ENCODE data around the gene CA6. TPM values are rescaled to one million over a fixed set of nuclear protein-coding genes. Genes with fewer than 3 reads are reported as not detected.
A peak's percentile ranks its signal among the peaks of the same experiment; 100 is the strongest.

Gene CA6
- total RNA-seq, 2 experiments from 2014 or later: 0.22 to 0.62 TPM

DNA sequence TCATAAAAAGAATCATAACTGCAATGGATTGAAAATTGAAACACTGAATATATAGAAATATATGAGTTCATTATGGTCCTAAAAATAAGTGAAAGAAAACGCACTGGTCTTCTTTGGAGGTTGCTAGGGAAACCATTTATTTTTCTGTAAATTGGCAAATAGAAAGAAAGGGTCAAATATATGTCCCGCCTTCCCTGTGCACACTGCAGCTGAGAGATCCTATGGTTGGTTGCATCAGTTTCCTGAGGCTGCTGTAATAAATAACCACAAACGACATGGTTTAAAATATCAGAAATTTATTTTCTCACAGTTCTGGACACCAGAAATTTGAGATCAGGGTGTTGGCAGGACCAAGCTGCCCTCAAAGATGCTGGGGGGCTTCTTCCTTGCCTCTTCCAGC, 35.0 kb downstream of the CA6 start:
- intact Hi-C loops (cut with micrococcal nuclease): no loop called here
- H3K27me3 Mint-ChIP-seq (ENCODE audit: low read depth): no peaks in the 10 kb centered on the region
- H3K27ac Mint-ChIP-seq: no peak overlapping the region
- peaks cover 13% of the 10 kb centered on the region for H3K4me1 Mint-ChIP-seq (ENCODE audit: low read depth)
- H3K4me3 Mint-ChIP-seq: no peak overlapping the region
- CTCF ChIA-PET: no interaction called here
- no peak for DNase-seq
- H3K9me3 Mint-ChIP-seq: no peaks in the 10 kb centered on the region
- no peaks in the 10 kb centered on the region for H3K36me3 Mint-ChIP-seq (ENCODE audit: low read depth)

DNA sequence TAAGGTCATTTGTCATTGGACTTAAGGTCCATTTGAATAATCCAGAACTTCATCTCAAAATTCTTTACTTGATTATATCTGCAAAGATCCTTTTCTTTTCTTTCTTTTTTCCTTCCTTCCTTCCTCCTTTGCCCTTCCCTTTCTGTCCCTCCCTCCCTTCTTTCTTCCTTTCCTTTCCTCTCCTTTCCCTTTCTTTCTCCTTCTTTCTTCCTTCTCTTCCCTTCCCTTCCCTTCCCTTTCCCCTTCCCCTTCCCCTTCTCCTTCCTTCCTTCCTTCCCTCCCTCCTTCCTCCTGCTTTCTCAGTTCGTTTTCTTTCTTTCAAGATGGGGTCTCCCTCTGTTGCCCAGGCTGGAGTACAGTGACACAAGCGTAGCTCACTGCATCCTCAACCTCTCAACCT, 35.5 kb downstream of the CA6 start:
- CTCF ChIA-PET: interaction anchor here (0.7 kb wide), 1 partner anchor 64 kb away, joined by 3 read pairs; no protein-coding TSS in a partner anchor
- H3K4me1 Mint-ChIP-seq (ENCODE audit: low read depth): peaks cover 17% of the 10 kb centered on the region
- H3K27ac Mint-ChIP-seq: no peak overlapping the region

DNA sequence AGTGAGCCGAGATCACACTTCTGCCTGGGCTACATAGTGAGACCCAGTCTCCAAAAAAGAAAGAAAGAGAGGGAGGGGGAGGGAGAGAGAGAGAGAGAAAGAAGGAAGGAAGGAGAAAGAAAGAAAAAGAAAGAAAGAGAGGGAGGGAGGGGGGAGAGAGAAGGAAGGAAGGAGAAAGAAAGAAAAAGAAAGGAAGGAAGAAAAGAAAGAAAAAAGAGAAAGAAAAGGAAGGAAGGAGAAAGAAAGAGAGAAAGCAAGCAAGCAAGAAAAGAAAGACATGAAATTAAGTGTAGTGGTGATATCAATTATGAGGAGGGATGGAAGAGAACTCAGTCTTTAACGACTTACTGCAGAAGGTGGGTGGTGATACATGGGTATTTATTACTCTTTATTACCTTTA, 38.5 kb downstream of the CA6 start:
- no peaks in the 10 kb centered on the region for H3K27me3 Mint-ChIP-seq (ENCODE audit: low read depth)
- intact Hi-C loops (cut with micrococcal nuclease): no loop called here
- H3K4me1 Mint-ChIP-seq (ENCODE audit: low read depth): peaks cover 36% of the 10 kb centered on the region
- DNase-seq: no peak
- H3K4me3 Mint-ChIP-seq: no peak overlapping the region
- no peak overlapping the region for H3K27ac Mint-ChIP-seq
- CTCF ChIA-PET: interaction anchor here (1.0 to 7.5 kb wide), 6 partner anchors 13 to 69 kb away, joined by 3 to 141 read pairs (median 4); no protein-coding TSS in a partner anchor
- no peaks in the 10 kb centered on the region for H3K9me3 Mint-ChIP-seq
- no peaks in the 10 kb centered on the region for H3K36me3 Mint-ChIP-seq (ENCODE audit: low read depth)

More for the DNA sequence above, 35.5 kb downstream of the CA6 start:
- Mint-ChIP-seq H3K9me3 (no peaks in the 10 kb centered on the region), H3K4me3 (no peak overlapping the region), H3K27me3 (ENCODE audit: low read depth) (no peaks in the 10 kb centered on the region), H3K36me3 (ENCODE audit: low read depth) (no peaks in the 10 kb centered on the region)
- intact Hi-C loops (cut with micrococcal nuclease): no loop called here
- no peak for DNase-seq

- no peaks in the 10 kb centered on the region for H3K27me3 Mint-ChIP-seq (ENCODE audit: low read depth)
- peak overlapping the region; percentile 56 for H3K27ac Mint-ChIP-seq
- H3K4me3 Mint-ChIP-seq: no peak overlapping the region
- H3K36me3 Mint-ChIP-seq (ENCODE audit: low read depth): no peaks in the 10 kb centered on the region
- no peak for DNase-seq
- intact Hi-C loops (cut with micrococcal nuclease): loop anchor here (5.0 kb wide), 1 partner anchor 128 kb away; no protein-coding TSS in a partner anchor
- H3K4me1 Mint-ChIP-seq (ENCODE audit: low read depth): peaks cover 42% of the 10 kb centered on the region
- no peaks in the 10 kb centered on the region for H3K9me3 Mint-ChIP-seq
- CTCF ChIA-PET: interaction anchor here (0.7 to 7.5 kb wide), 5 partner anchors 20 to 132 kb away, joined by 3 to 141 read pairs (median 5); no protein-coding TSS in a partner anchor
These were observed 39.3 kb downstream of the CA6 start for GRCh38 chr1:8984990-8985389.

DNA sequence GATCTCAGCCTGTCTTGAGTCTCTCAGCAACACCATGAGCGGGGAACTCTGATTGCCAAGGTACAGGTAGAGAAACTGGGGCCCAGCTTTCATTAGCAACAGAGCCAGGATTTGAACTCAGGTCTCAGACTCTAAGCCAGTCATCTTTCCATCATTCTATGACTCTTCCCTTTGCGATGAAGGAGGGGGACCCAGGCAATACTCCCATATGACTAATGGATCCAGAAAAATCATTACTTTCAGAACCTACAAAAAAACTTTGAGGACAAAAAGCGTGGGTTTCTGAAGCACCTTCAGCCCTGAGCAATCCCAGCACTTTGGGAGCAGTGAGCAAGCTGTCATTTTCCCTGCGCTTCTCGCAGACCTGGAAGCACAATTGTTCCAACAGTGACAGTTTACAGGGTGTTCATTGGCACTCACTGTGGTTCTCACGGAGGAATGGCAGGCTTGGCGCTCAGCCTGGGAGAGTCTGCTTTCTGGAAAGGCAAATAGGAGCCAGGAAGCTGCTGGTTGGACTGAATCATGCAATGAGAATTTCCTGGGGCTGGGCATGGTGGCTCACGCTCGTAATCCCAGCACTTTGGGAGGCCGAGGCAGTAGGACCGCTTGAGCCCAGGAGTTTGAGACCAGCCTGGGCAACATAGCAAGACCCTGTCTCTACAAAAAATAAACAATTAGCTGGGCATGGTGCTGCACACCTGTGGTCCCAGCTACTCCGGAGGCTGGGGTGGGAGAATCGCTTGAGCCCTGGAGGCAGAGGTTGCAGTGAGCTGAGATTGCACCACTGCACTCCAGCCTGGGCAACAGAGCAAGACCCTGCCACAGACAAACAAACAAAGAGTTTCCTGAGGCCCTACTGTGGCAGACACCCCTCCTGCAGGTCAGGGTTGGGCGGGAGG, 40.5 kb downstream of the CA6 start:
- DNase-seq: no peak
- H3K4me1 Mint-ChIP-seq (ENCODE audit: low read depth): peaks cover 42% of the 10 kb centered on the region

DNA sequence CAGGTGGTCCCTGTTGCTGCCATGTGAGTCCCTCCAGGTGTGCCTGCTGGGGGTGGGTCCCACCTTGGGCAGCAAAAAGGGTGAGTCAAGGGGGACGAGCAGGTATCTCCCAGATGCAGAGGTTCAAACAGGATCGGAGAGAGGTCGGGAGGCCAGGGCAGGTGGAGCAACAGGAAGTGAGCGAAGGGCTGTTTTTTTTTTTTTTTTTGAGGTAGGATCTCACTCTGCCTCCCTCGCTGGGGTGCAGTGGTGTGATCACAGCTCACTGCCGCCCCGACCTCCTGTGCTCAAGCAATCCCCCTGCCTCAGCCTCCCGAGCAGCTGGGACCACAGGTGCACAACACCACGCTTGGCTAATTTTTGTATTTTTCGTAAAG, 41.1 kb downstream of the CA6 start:
- peak overlapping the region; percentile 76 for H3K27ac Mint-ChIP-seq
- peaks cover 42% of the 10 kb centered on the region for H3K4me1 Mint-ChIP-seq (ENCODE audit: low read depth)
- intact Hi-C loops (cut with micrococcal nuclease): loop anchor here (1.0 to 5.0 kb wide), 3 partner anchors 16 to 130 kb away; no protein-coding TSS in a partner anchor
- peak; percentile 47 for DNase-seq
- no peaks in the 10 kb centered on the region for H3K27me3 Mint-ChIP-seq (ENCODE audit: low read depth)
- peak overlapping the region; percentile 46 for H3K4me3 Mint-ChIP-seq
- H3K9me3 Mint-ChIP-seq: no peaks in the 10 kb centered on the region
- H3K36me3 Mint-ChIP-seq (ENCODE audit: low read depth): no peaks in the 10 kb centered on the region
- CTCF ChIA-PET: interaction anchor here (1.0 to 7.5 kb wide), 14 partner anchors 10 to 155 kb away, joined by 3 to 141 read pairs (median 5); no protein-coding TSS in a partner anchor

More for the DNA sequence above, 40.5 kb downstream of the CA6 start:
- intact Hi-C loops (cut with micrococcal nuclease): loop anchor here (2.0 to 5.0 kb wide), 2 partner anchors 67 to 129 kb away; no protein-coding TSS in a partner anchor
- Mint-ChIP-seq H3K9me3 (no peaks in the 10 kb centered on the region), H3K27me3 (ENCODE audit: low read depth) (no peaks in the 10 kb centered on the region), H3K36me3 (ENCODE audit: low read depth) (no peaks in the 10 kb centered on the region), H3K4me3 (peak overlapping the region; percentile 46), H3K27ac (peak overlapping the region; percentile 76)
- CTCF ChIA-PET: interaction anchor here (1.0 to 7.5 kb wide), 11 partner anchors 9 to 72 kb away, joined by 3 to 141 read pairs (median 8); no protein-coding TSS in a partner anchor

- Mint-ChIP-seq H3K27ac (peak overlapping the region; percentile 84), H3K4me3 (peak overlapping the region; percentile 41), H3K9me3 (peaks cover 6% of the 10 kb centered on the region), H3K36me3 (ENCODE audit: low read depth) (no peaks in the 10 kb centered on the region), H3K4me1 (ENCODE audit: low read depth) (peaks cover 43% of the 10 kb centered on the region), H3K27me3 (ENCODE audit: low read depth) (no peaks in the 10 kb centered on the region)
- peak; percentile 85 for DNase-seq
- intact Hi-C loops (cut with micrococcal nuclease): loop anchor here (1.0 to 5.0 kb wide), 3 partner anchors 17 to 131 kb away; no protein-coding TSS in a partner anchor
- CTCF ChIA-PET: interaction anchor here (0.5 to 7.5 kb wide), 30 partner anchors 9 to 952 kb away, joined by 3 to 141 read pairs (median 4); no protein-coding TSS in a partner anchor
These were observed 42.4 kb downstream of the CA6 start for GRCh38 chr1:8987881-8988617.

- H3K4me1 Mint-ChIP-seq (ENCODE audit: low read depth): peaks cover 42% of the 10 kb centered on the region
- no peak overlapping the region for H3K4me3 Mint-ChIP-seq
- peaks cover 7% of the 10 kb centered on the region for H3K9me3 Mint-ChIP-seq
- H3K36me3 Mint-ChIP-seq (ENCODE audit: low read depth): no peaks in the 10 kb centered on the region
- no peaks in the 10 kb centered on the region for H3K27me3 Mint-ChIP-seq (ENCODE audit: low read depth)
- CTCF ChIA-PET: interaction anchor here (0.8 to 7.5 kb wide), 13 partner anchors 9 to 79 kb away, joined by 3 to 141 read pairs (median 6); no protein-coding TSS in a partner anchor
- intact Hi-C loops (cut with micrococcal nuclease): loop anchor here (5.0 kb wide), 1 partner anchor 131 kb away; no protein-coding TSS in a partner anchor
- no peak overlapping the region for H3K27ac Mint-ChIP-seq
- no peak for DNase-seq
These were observed 42.9 kb downstream of the CA6 start for GRCh38 chr1:8988618-8988967.

DNA sequence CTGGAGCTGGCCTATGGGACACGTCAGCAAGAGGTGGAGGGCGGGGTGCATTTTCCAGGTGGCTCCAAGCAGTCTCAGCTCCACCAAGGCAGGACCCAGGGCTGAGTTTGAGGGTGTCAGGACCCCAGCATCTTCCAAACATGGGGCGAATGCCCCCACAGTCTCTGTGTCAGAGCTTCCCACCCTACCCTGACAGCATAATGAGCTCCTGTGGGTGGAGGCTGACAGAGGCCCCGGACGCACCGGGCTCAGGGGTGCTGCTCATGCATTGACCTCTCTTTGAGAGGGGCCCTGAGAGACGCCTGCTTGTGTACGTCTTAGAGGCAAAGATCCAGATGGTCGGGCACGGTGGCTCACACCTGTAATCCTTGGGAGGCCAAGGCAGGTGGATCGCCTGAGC, 43.4 kb downstream of the CA6 start:
- Mint-ChIP-seq H3K27me3 (ENCODE audit: low read depth) (no peaks in the 10 kb centered on the region), H3K27ac (no peak overlapping the region), H3K9me3 (peaks cover 7% of the 10 kb centered on the region), H3K4me3 (no peak overlapping the region), H3K36me3 (ENCODE audit: low read depth) (no peaks in the 10 kb centered on the region), H3K4me1 (ENCODE audit: low read depth) (peaks cover 37% of the 10 kb centered on the region)
- intact Hi-C loops (cut with micrococcal nuclease): loop anchor here (5.0 kb wide), 1 partner anchor 132 kb away; no protein-coding TSS in a partner anchor
- CTCF ChIA-PET: interaction anchor here (0.8 to 7.5 kb wide), 15 partner anchors 10 to 79 kb away, joined by 3 to 141 read pairs (median 5); no protein-coding TSS in a partner anchor
- no peak for DNase-seq

DNA sequence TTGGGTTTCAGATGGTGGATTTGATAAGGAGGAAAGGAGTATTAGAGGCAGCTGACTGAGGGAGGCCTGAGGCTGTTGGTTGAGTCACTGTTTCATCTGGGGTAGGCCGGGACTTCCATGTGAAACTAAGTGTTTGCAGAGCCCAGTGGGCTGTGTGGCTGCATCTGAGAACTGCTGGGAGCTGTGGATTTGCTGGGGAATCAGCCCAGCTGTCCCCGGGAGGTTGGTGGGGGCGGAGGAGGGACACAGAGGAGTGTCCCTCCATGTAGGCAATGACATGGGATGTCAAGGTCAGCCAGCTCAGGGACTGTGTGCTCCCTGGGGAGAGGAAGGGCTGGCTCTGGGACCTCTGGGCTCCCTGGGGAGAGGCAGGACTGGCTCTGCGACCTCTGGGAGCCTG, 44.2 kb downstream of the CA6 start:
- peaks cover 34% of the 10 kb centered on the region for H3K4me1 Mint-ChIP-seq (ENCODE audit: low read depth)
- intact Hi-C loops (cut with micrococcal nuclease): loop anchor here (5.0 kb wide), 1 partner anchor 133 kb away; no protein-coding TSS in a partner anchor
- no peak overlapping the region for H3K27ac Mint-ChIP-seq
- peaks cover 7% of the 10 kb centered on the region for H3K9me3 Mint-ChIP-seq
- H3K36me3 Mint-ChIP-seq (ENCODE audit: low read depth): no peaks in the 10 kb centered on the region
- no peaks in the 10 kb centered on the region for H3K27me3 Mint-ChIP-seq (ENCODE audit: low read depth)
- CTCF ChIA-PET: interaction anchor here (1.0 to 7.5 kb wide), 12 partner anchors 13 to 80 kb away, joined by 3 to 141 read pairs (median 6); no protein-coding TSS in a partner anchor
- H3K4me3 Mint-ChIP-seq: no peak overlapping the region
- no peak for DNase-seq

GRCh38 chr1:8992936-8993687, 47.4 kb downstream of the CA6 start:
- Mint-ChIP-seq H3K36me3 (ENCODE audit: low read depth) (no peaks in the 10 kb centered on the region), H3K27me3 (ENCODE audit: low read depth) (no peaks in the 10 kb centered on the region), H3K27ac (no peak overlapping the region), H3K4me1 (ENCODE audit: low read depth) (peaks cover 8% of the 10 kb centered on the region), H3K9me3 (peaks cover 7% of the 10 kb centered on the region), H3K4me3 (no peak overlapping the region)
- CTCF ChIA-PET: interaction anchor here (0.5 to 2.2 kb wide), 4 partner anchors 11 to 126 kb away, joined by 3 to 8 read pairs (median 4); no protein-coding TSS in a partner anchor
- DNase-seq: peak; percentile 39
- intact Hi-C loops (cut with micrococcal nuclease): no loop called here

Data from activated naive CD4-positive, alpha-beta T cell treated with anti-CD3 and anti-CD28 coated beads for 36 hours (primary cell).